H1 (cell line): ENCODE measurements around the gene VIPR1. TPM values are rescaled to one million over a fixed set of nuclear protein-coding genes. Genes with fewer than 3 reads are reported as not detected.

Experiments
- CTCF ChIA-PET: fragments of 300-600 bp; sonication (Branson Sonifier 250); formaldehyde crosslinking; loops from one replicate; lab custom pipeline; 2021; ENCODE audit not compliant: partially characterized antibody; lab: Charles Lee
- POLR2A ChIA-PET: fragments of 300-600 bp; sonication (Branson Sonifier 250); formaldehyde crosslinking; loops from one replicate; lab custom pipeline; 2021; ENCODE audit warnings: inconsistent platforms; ENCODE audit not compliant: partially characterized antibody; lab: Charles Lee
- DNase-seq, 2 experiments: peaks; one replicate each; pipeline versions ENCODE4 v3.0.0 to v3.0.0-alpha.2; 2010 to 2022; ENCODE audit warnings: low spot score in 2 of 2, low read depth in 1 of 2, mixed read lengths in 1 of 2
- FAIRE-seq: peaks from 2 replicates; lab custom pipeline; 2011; peaks lifted over from hg19 to GRCh38; lab: Jason Lieb, UNC
- H2AFZ ChIP-seq: 2 replicates; pipeline ENCODE4 v1.8.1; 2012; ENCODE audit warnings: low read length, inconsistent platforms
- H2AK5ac ChIP-seq: 2 replicates; pipeline ENCODE4 v1.6.1; 2013; ENCODE audit warnings: low read depth, low read length
- H2BK120ac ChIP-seq: replicated peaks from 2 replicates; pipeline ENCODE3; 2013; ENCODE audit warnings: low read depth, low read length, inconsistent platforms
- H2BK12ac ChIP-seq: 2 replicates; pipeline ENCODE4 v1.6.1; 2013; ENCODE audit warnings: low read depth, low read length
- H2BK15ac ChIP-seq: 2 replicates; pipeline ENCODE4 v1.6.1; 2013; ENCODE audit warnings: low read length
- H2BK20ac ChIP-seq: 2 replicates; pipeline ENCODE4 v1.6.1; 2013; ENCODE audit warnings: low read length
- H2BK5ac ChIP-seq: 2 replicates; pipeline ENCODE4 v1.6.1; 2013; ENCODE audit warnings: low read depth, low read length
- H3K14ac ChIP-seq: 2 replicates; pipeline ENCODE4 v1.6.1; 2013; ENCODE audit warnings: inconsistent platforms; ENCODE audit not compliant: insufficient read length
- H3K18ac ChIP-seq: 2 replicates; pipeline ENCODE4 v1.6.1; 2013; ENCODE audit warnings: low read length; ENCODE audit errors: extremely low read depth
- H3K23ac ChIP-seq: 2 replicates; pipeline ENCODE4 v1.6.1; 2013; ENCODE audit warnings: inconsistent platforms; ENCODE audit not compliant: insufficient read length
- H3K23me2 ChIP-seq: 2 replicates; pipeline ENCODE4 v1.6.1; 2013; ENCODE audit warnings: low read depth, low read length
- H3K27ac ChIP-seq: 2 replicates; pipeline ENCODE4 v1.6.1; 2011; ENCODE audit warnings: low read depth, low read length, inconsistent platforms
- H3K27me3 ChIP-seq, 4 experiments: replicated peaks in 1 of 4; 1 replicate in 1 of 4; 2 replicates in 3 of 4; pipeline versions ENCODE4 v1.6.1 to v1.8.1; 2011 to 2013; ENCODE audit warnings: low read length in 3 of 4, mild to moderate bottlenecking in 3 of 4, inconsistent platforms in 2 of 4, mixed read lengths in 2 of 4, moderate library complexity in 1 of 4; ENCODE audit not compliant: control insufficient read depth in 3 of 4, insufficient read depth in 3 of 4; ENCODE audit errors: extremely low read depth in 1 of 4
- H3K36me3 ChIP-seq, 4 experiments: 2 replicates each; pipeline versions ENCODE4 v1.6.1 to v1.8.1; 2011 to 2013; ENCODE audit warnings: mild to moderate bottlenecking in 4 of 4, low read length in 3 of 4, moderate library complexity in 2 of 4, control low read depth in 1 of 4, inconsistent platforms in 1 of 4; ENCODE audit not compliant: insufficient read depth in 4 of 4, control insufficient read depth in 2 of 4
- H3K4ac ChIP-seq: replicated peaks from 2 replicates; pipeline ENCODE3; 2013; ENCODE audit warnings: low read length, low read depth, mixed read lengths, inconsistent platforms; ENCODE audit not compliant: insufficient read length
- H3K4me1 ChIP-seq, 4 experiments: replicated peaks in 1 of 4; 1 replicate in 1 of 4; 2 replicates in 3 of 4; pipeline versions ENCODE4 v1.6.1 to v1.8.1; 2011 to 2013; ENCODE audit warnings: low read length in 3 of 4, inconsistent platforms in 2 of 4, mixed read lengths in 1 of 4; ENCODE audit not compliant: insufficient read depth in 4 of 4, control insufficient read depth in 3 of 4
- H3K4me2 ChIP-seq, 2 experiments: 2 replicates each; pipeline versions ENCODE4 v1.6.1 to v1.8.1; 2011 to 2013; ENCODE audit warnings: low read depth in 2 of 2, low read length in 2 of 2, control low read depth in 1 of 2, inconsistent platforms in 1 of 2, mild to moderate bottlenecking in 1 of 2; ENCODE audit not compliant: insufficient read depth in 1 of 2
- H3K4me3 ChIP-seq, 4 experiments: fragments of 200-600, 300-600 bp in 1 of 4; sonication (generic), shearing (Covaris generic), sonication (Bioruptor Twin) in 1 of 4; 2 replicates each; pipeline versions ENCODE4 v1.5.1 to v1.8.1; 2011 to 2016; ENCODE audit warnings: low read length in 4 of 4, low read depth in 3 of 4, control low read depth in 2 of 4, inconsistent platforms in 2 of 4, mild to moderate bottlenecking in 2 of 4, mixed read lengths in 1 of 4, moderate library complexity in 1 of 4; ENCODE audit not compliant: insufficient read depth in 2 of 4; ENCODE audit errors: extremely low read depth in 1 of 4
- H3K56ac ChIP-seq: replicated peaks from 2 replicates; pipeline ENCODE3; 2013; ENCODE audit warnings: low read depth, mild to moderate bottlenecking, mixed read lengths, low read length, inconsistent platforms; ENCODE audit not compliant: insufficient read length
- H3K79me1 ChIP-seq: 2 replicates; pipeline ENCODE4 v1.6.1; 2013; ENCODE audit warnings: low read depth, low read length, control low read depth
- H3K79me2 ChIP-seq, 2 experiments: 2 replicates each; pipeline versions ENCODE4 v1.6.1 to v1.8.1; 2012 to 2013; ENCODE audit warnings: low read length in 2 of 2, mild to moderate bottlenecking in 2 of 2, inconsistent platforms in 1 of 2; ENCODE audit not compliant: insufficient read depth in 2 of 2, control insufficient read depth in 1 of 2
- H3K9ac ChIP-seq, 4 experiments: replicated peaks in 1 of 4; 1 replicate in 1 of 4; 2 replicates in 3 of 4; pipeline versions ENCODE4 v1.6.1 to v1.8.1; 2011 to 2013; ENCODE audit warnings: low read depth in 3 of 4, low read length in 3 of 4, control low read depth in 2 of 4, mild to moderate bottlenecking in 2 of 4, moderate library complexity in 2 of 4, inconsistent platforms in 1 of 4; ENCODE audit errors: extremely low read depth in 1 of 4
- H3K9me3 ChIP-seq, 2 experiments: 2 replicates each; pipeline versions ENCODE4 v1.6.1 to v1.8.1; 2012 to 2013; ENCODE audit warnings: mild to moderate bottlenecking in 2 of 2, moderate library complexity in 2 of 2, control low read depth in 1 of 2, inconsistent platforms in 1 of 2, low read depth in 1 of 2, low read length in 1 of 2, mixed read lengths in 1 of 2; ENCODE audit not compliant: insufficient read depth in 2 of 2
- H4K20me1 ChIP-seq, 2 experiments: replicated peaks in 1 of 2; 2 replicates each; pipeline versions ENCODE3 to v1.8.1; 2011 to 2013; ENCODE audit warnings: inconsistent platforms in 2 of 2, low read length in 2 of 2, mild to moderate bottlenecking in 1 of 2; ENCODE audit not compliant: insufficient read depth in 2 of 2, control insufficient read depth in 1 of 2
- H4K5ac ChIP-seq: 2 replicates; pipeline ENCODE4 v1.6.1; 2013; ENCODE audit warnings: low read length, low read depth, mixed read lengths, inconsistent platforms; ENCODE audit not compliant: insufficient read length
- H4K8ac ChIP-seq: 2 replicates; pipeline ENCODE4 v1.8.0; 2013; ENCODE audit warnings: mild to moderate bottlenecking, moderate library complexity, low read length, inconsistent platforms; ENCODE audit not compliant: insufficient read depth; ENCODE audit errors: extremely low read depth
- H4K91ac ChIP-seq: replicated peaks from 2 replicates; pipeline ENCODE3; 2013; ENCODE audit warnings: low read length, mixed read lengths, inconsistent platforms; ENCODE audit not compliant: insufficient read length
- CBX8 ChIP-seq: fragments of 300-800, 300-1000 bp; sonication (generic); IDR thresholded peaks from 2 replicates; pipeline ENCODE4 v1.7.1; 2016; ENCODE audit warnings: low read depth, low read length, borderline replicate concordance
- CREB1 ChIP-seq: IDR thresholded peaks from 2 replicates; pipeline ENCODE4 v1.6.1; 2012; ENCODE audit warnings: inconsistent platforms
- CTCF ChIP-seq, 3 experiments: IDR thresholded peaks; 1 replicate in 2 of 3; 2 replicates in 1 of 3; pipeline versions ENCODE4 v1.5.1 to v1.6.1; 2011; ENCODE audit warnings: low read length in 3 of 3, mild to moderate bottlenecking in 3 of 3, inconsistent platforms in 2 of 3, low read depth in 1 of 3, moderate library complexity in 1 of 3; ENCODE audit not compliant: insufficient read depth in 1 of 3; ENCODE audit errors: control extremely low read depth in 1 of 3
- POLR2A ChIP-seq, 2 experiments: IDR thresholded peaks; 1 replicate in 1 of 2; 2 replicates in 1 of 2; pipeline ENCODE4 v1.6.1; 2011; ENCODE audit warnings: low read depth in 2 of 2, low read length in 2 of 2, mild to moderate bottlenecking in 2 of 2; ENCODE audit errors: control extremely low read depth in 1 of 2
- RAD21 ChIP-seq, 2 experiments: IDR thresholded peaks in 1 of 2; conservative IDR thresholded peaks in 1 of 2; 2 replicates each; pipeline ENCODE4 v1.6.1; 2011; ENCODE audit warnings: low read depth in 2 of 2, low read length in 2 of 2, improper control_type of control experiment in 1 of 2, inconsistent platforms in 1 of 2, mild to moderate bottlenecking in 1 of 2, moderate library complexity in 1 of 2
- RFX5 ChIP-seq: IDR thresholded peaks from 2 replicates; pipeline ENCODE4 v1.6.1; 2011; ENCODE audit warnings: low read depth, low read length, improper control_type of control experiment, borderline replicate concordance
- YY1 ChIP-seq: IDR thresholded peaks from 2 replicates; pipeline ENCODE4 v1.6.1; 2011; ENCODE audit warnings: low read depth, mild to moderate bottlenecking, low read length
- WGBS, 2 experiments: shearing (Covaris generic) in 1 of 2; methylation state at CpG; one replicate each; pipeline versions ENCODE4 v1.1.6 to v1.1.7; 2013 to 2015; ENCODE audit warnings: low lambda C conversion rate in 2 of 2, mixed read lengths in 2 of 2, inconsistent platforms in 1 of 2, low coverage in 1 of 2, missing lambda C conversion rate in 1 of 2; ENCODE audit not compliant: insufficient replicate concordance in 2 of 2, insufficient coverage in 1 of 2, insufficient read length in 1 of 2; ENCODE audit errors: extremely low coverage in 1 of 2, missing lambda C conversion rate in 1 of 2; 5-methylcytosine and 5-hydroxymethylcytosine counted together
- polyA plus RNA-seq, 7 experiments: library from polyadenylated mRNA; depleted of rRNA in 3 of 7; stranded (reverse) in 5 of 7; unstranded in 2 of 7; fragments of >200 nt in 5 of 7; fragments of 200-250 nt in 2 of 7; gene quantifications; 1 replicate in 5 of 7; 2 replicates in 1 of 7; 4 replicates in 1 of 7; pipeline versions ENCODE4 v1.2.1 to v1.2.3, GENCODE V29; 2011 to 2013; ENCODE audit warnings: missing spikeins in 2 of 7, mixed read lengths in 2 of 7
- total RNA-seq: library from RNA; stranded (reverse); fragmentation: NEBNext Ultra II Directional; extraction: Animal tissue kit (Norgen Biotek cat#: 25700); gene quantifications from 2 replicates; pipeline ENCODE4 v1.2.1, GENCODE V29; 2021

VIPR1 gene
- total and polyA plus RNA-seq, 2 of the 8 experiments (the other 6 are each of a cell fraction or from before 2014, with no cell fraction given) = 7.8 to 10.1 TPM

GRCh38 chr3:42572278-42572677 lies 69.8 kb downstream of the VIPR1 start:
- no peak overlapping the region for H2BK20ac ChIP-seq

More at GRCh38 chr3:42572278-42572677, 69.8 kb downstream of the VIPR1 start:
- Histone ChIP-seq H3K56ac (no peak overlapping the region), H3K4me2 (no peak overlapping the region), H3K9ac (no peak overlapping the region), H3K79me2 (peaks cover 0 to 50% of the 10 kb centered on the region in 2 experiments; a peak in 2 of 4 replicates), H3K14ac (no peak overlapping the region), H4K20me1 (peaks cover 3 to 7% of the 10 kb centered on the region in 2 experiments), H2AK5ac (no peak overlapping the region), H2BK5ac (no peak overlapping the region), H3K27me3 (no peaks in the 10 kb centered on the region), H2BK120ac (no peak overlapping the region), H3K4ac (no peak overlapping the region), H4K8ac (no peak overlapping the region), H3K79me1 (peaks cover 3% of the 10 kb centered on the region), H3K23me2 (no peaks in the 10 kb centered on the region; the same call in 1 of the 2 replicates), H2AFZ (no peak overlapping the region), H3K36me3 (peaks cover 0 to 23% (median 8%) of the 10 kb centered on the region in 4 experiments), H4K91ac (no peak overlapping the region), H3K4me1 (no peaks in the 10 kb centered on the region), H4K5ac (no peak overlapping the region), H2BK12ac (no peak overlapping the region), H3K4me3 (no peak overlapping the region), H2BK15ac (no peak overlapping the region), H3K18ac (no peak overlapping the region), H3K9me3 (peaks cover 0 to 11% of the 10 kb centered on the region in 2 experiments; a peak in 2 of 4 replicates), H3K23ac (no peak overlapping the region), H3K27ac (no peak overlapping the region)
- WGBS, 2 experiments = 41% methylated on average over 3 of the region's 3 CpGs; no CpG with 5 or more reads in 1 of the 2 experiments
- CTCF ChIA-PET = interaction anchor here (0.9 to 3.7 kb wide), 22 partner anchors 8 to 323 kb away, joined by 3 to 20 read pairs (median 4); no protein-coding TSS in a partner anchor
- TF ChIP-seq CREB1 = 0 out of 2 replicates have a peak, but pooled peaks have one; percentile 19
- TF ChIP-seq RAD21 (IDR thresholded peaks at IDR 0.05 in 1 of 2, conservative IDR thresholded peaks at IDR 0.05 in 1 of 2; ENCODE audit: low read depth in 2 of 2, low read length in 2 of 2) = peak; percentile 77 to 79
- no peak for TF ChIP-seq POLR2A (IDR thresholded peaks at IDR 0.05; ENCODE audit: control extremely low read depth in 1 of 2, low read depth in 2 of 2, low read length in 2 of 2)
- TF ChIP-seq CTCF (IDR thresholded peaks at IDR 0.05; ENCODE audit: control extremely low read depth in 1 of 3, insufficient read depth in 1 of 3, low read depth in 1 of 3, low read length in 3 of 3) = peak; percentile 71 to 89 (median 78)
- peak; percentile 34; the same call in 1 of the 2 replicates for TF ChIP-seq RFX5
- no peak for TF ChIP-seq CBX8
- 0 out of 2 replicates have a peak, but pooled peaks have one; percentile 9 for TF ChIP-seq YY1
- DNase-seq (peak in 1 of 2 experiments; percentile 74), FAIRE-seq (peak; percentile 98)
- POLR2A ChIA-PET = interaction anchor here (0.7 to 2.0 kb wide), 4 partner anchors 9 to 40 kb away, joined by 3 to 9 read pairs (median 4); partner anchors contain the start of gene SEC22C
